ENCODE data around the gene RAB23.

GRCh38 chr6:57143690-57144089, 78.4 kb downstream of the RAB23 start:
- TF ChIP-seq, protein P1, sequence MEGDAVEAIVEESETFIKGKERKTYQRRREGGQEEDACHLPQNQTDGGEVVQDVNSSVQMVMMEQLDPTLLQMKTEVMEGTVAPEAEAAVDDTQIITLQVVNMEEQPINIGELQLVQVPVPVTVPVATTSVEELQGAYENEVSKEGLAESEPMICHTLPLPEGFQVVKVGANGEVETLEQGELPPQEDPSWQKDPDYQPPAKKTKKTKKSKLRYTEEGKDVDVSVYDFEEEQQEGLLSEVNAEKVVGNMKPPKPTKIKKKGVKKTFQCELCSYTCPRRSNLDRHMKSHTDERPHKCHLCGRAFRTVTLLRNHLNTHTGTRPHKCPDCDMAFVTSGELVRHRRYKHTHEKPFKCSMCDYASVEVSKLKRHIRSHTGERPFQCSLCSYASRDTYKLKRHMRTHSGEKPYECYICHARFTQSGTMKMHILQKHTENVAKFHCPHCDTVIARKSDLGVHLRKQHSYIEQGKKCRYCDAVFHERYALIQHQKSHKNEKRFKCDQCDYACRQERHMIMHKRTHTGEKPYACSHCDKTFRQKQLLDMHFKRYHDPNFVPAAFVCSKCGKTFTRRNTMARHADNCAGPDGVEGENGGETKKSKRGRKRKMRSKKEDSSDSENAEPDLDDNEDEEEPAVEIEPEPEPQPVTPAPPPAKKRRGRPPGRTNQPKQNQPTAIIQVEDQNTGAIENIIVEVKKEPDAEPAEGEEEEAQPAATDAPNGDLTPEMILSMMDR (conservative IDR thresholded peaks at IDR 0.05; ENCODE audit: low read length): no peak
- TF ChIP-seq EZH2phosphoT487 (IDR thresholded peaks at IDR 0.05; ENCODE audit: borderline replicate concordance): no peak

Data from Loucy (cell line).